ENCODE measurements around the gene HASPIN. TPM values are rescaled to one million over a fixed set of nuclear protein-coding genes. Genes with fewer than 3 reads are reported as not detected.
A peak's percentile ranks its signal among the peaks of the same experiment; 100 is the strongest.

The HASPIN gene
- total RNA-seq (1 to 10 TPM; 1.9 TPM), polyA plus RNA-seq (ENCODE audit: insufficient read length in 6 of 6) (1 to 10 TPM; 2.2 to 4.5 (median 2.8) TPM)
- long read RNA-seq, donor 1 = 0 reads
- long read RNA-seq, donor 2, partial matches to known transcripts = 0 of 1 reads
- long read RNA-seq, donor 2, other reads (novel, unspliced or antisense) = 0 of 1 reads
- long read RNA-seq, donor 3, partial matches to known transcripts = 0 of 1 reads
- long read RNA-seq, donor 3, other reads (novel, unspliced or antisense) = 0 of 1 reads
- long read RNA-seq, donor 4 = 0 reads
- long read RNA-seq, donor 5, partial matches to known transcripts = 0 of 2 reads
- long read RNA-seq, donor 5, other reads (novel, unspliced or antisense) = 0 of 2 reads
- long read RNA-seq, donor 6, partial matches to known transcripts = 0 of 2 reads
- long read RNA-seq, donor 6, other reads (novel, unspliced or antisense) = 0 of 2 reads
- long read RNA-seq, donor 7 = 0 reads
- long read RNA-seq, donor 8 = 0 reads
- long read RNA-seq, donor 9 = 0 reads
- long read RNA-seq, donor 10 = 0 reads
- long read RNA-seq, donor 11 = 0 reads
- long read RNA-seq, donor 12, partial matches to known transcripts = 0 of 1 reads
- long read RNA-seq, donor 12, other reads (novel, unspliced or antisense) = 0 of 1 reads

GRCh38 chr17:3723556-3724377, at the start of gene HASPIN:
Gene HASPIN (plus strand): TSS chr17:3723903. CDS start chr17:3723936, 33 bp downstream.
- Histone ChIP-seq H3K27me3 (no peaks in the 10 kb centered on the region), H3K27ac (peak within 1 kb of the TSS; percentile 88 to 90), H3K9me3 (no peaks in the 10 kb centered on the region), H3K4me3 (peak within 1 kb of the TSS; percentile 83 to 95), H3K36me3 (peaks cover 0 to 5% of the 10 kb centered on the region in 2 donors), H3K4me1 (peaks cover 16 to 56% of the 10 kb centered on the region in 2 donors)
- peak; percentile 13 to 27 for TF ChIP-seq CTCF (IDR thresholded peaks at IDR 0.05)
- intact Hi-C loops (cut with DNase I) = no loop called here
- peak; percentile 89 to 97 (median 94) for DNase-seq
- ATAC-seq = peak; percentile 88

- Histone ChIP-seq H3K27ac (no peak overlapping the region), H3K4me3 (no peak overlapping the region), H3K4me1 (no peaks in the 10 kb centered on the region), H3K36me3 (no peaks in the 10 kb centered on the region), H3K27me3 (peaks cover 0 to 27% of the 10 kb centered on the region in 2 donors), H3K9me3 (no peaks in the 10 kb centered on the region)
- no peak for TF ChIP-seq CTCF (IDR thresholded peaks at IDR 0.05)
- ATAC-seq (no peak), DNase-seq (no peak)
- intact Hi-C loops (cut with DNase I) = no loop called here
These were observed 47.8 kb upstream of the HASPIN start for GRCh38 chr17:3675886-3676285.

- no peak for DNase-seq
- H3K9me3 ChIP-seq = no peaks in the 10 kb centered on the region
- ATAC-seq = peak; percentile 15
- peaks cover 0 to 50% of the 10 kb centered on the region in 2 donors for H3K27me3 ChIP-seq
- no peak overlapping the region for H3K27ac ChIP-seq
- peaks cover 0 to 6% of the 10 kb centered on the region in 2 donors for H3K4me1 ChIP-seq
- intact Hi-C loops (cut with DNase I) = no loop called here
- no peaks in the 10 kb centered on the region for H3K36me3 ChIP-seq
- H3K4me3 ChIP-seq = no peak overlapping the region
- TF ChIP-seq CTCF (IDR thresholded peaks at IDR 0.05) = no peak
These were observed 45.4 kb upstream of the HASPIN start for GRCh38 chr17:3678095-3678820.

- DNase-seq (no peak), ATAC-seq (no peak)
- Histone ChIP-seq H3K27ac (no peak overlapping the region), H3K4me3 (no peak overlapping the region), H3K4me1 (peaks cover 0 to 6% of the 10 kb centered on the region in 2 donors), H3K27me3 (peaks cover 0 to 58% of the 10 kb centered on the region in 2 donors), H3K9me3 (no peaks in the 10 kb centered on the region), H3K36me3 (no peaks in the 10 kb centered on the region)
- TF ChIP-seq CTCF (IDR thresholded peaks at IDR 0.05) = no peak
- intact Hi-C loops (cut with DNase I) = no loop called here
These were observed 44.7 kb upstream of the HASPIN start for GRCh38 chr17:3678821-3679530.
